Measurements from ENCODE around the gene PARD3.

PARD3 gene

GRCh38 chr10:34602478-34602877 is 212.6 kb downstream of the PARD3 start:
- FAIRE-seq = no peak

- FAIRE-seq = no peak
Measured at GRCh38 chr10:34601691-34602090, 213.4 kb downstream of the PARD3 start.

GRCh38 chr10:34599026-34599795 is 215.9 kb downstream of the PARD3 start:
- FAIRE-seq = no peak

GRCh38 chr10:34596351-34596750 is 218.7 kb downstream of the PARD3 start:
- FAIRE-seq = no peak

- FAIRE-seq = no peak
Measured at GRCh38 chr10:34593930-34594329, 221.2 kb downstream of the PARD3 start.

GRCh38 chr10:34593374-34593890 is 221.7 kb downstream of the PARD3 start:
- no peak for FAIRE-seq

GRCh38 chr10:34590793-34591192 is 224.3 kb downstream of the PARD3 start:
- no peak for FAIRE-seq

- FAIRE-seq = no peak
Measured at GRCh38 chr10:34589275-34589674, 225.8 kb downstream of the PARD3 start.

GRCh38 chr10:34587680-34588019 is 227.4 kb downstream of the PARD3 start:
- no peak for FAIRE-seq

GRCh38 chr10:34587002-34587679 is 228.0 kb downstream of the PARD3 start:
- FAIRE-seq = no peak

GRCh38 chr10:34585422-34586112 is 229.5 kb downstream of the PARD3 start:
- no peak for FAIRE-seq

- FAIRE-seq = no peak
Measured at GRCh38 chr10:34584164-34584563, 230.9 kb downstream of the PARD3 start.

- FAIRE-seq = no peak
Measured at GRCh38 chr10:34581801-34582532, 233.1 kb downstream of the PARD3 start.

- FAIRE-seq = no peak
Measured at GRCh38 chr10:34580643-34581042, 234.5 kb downstream of the PARD3 start.

GRCh38 chr10:34580214-34580613 is 234.9 kb downstream of the PARD3 start:
- FAIRE-seq = no peak

- FAIRE-seq = no peak
Measured at GRCh38 chr10:34578468-34578867, 236.6 kb downstream of the PARD3 start.

GRCh38 chr10:34576797-34577196 is 238.3 kb downstream of the PARD3 start:
- no peak for FAIRE-seq

GRCh38 chr10:34575882-34576281 is 239.2 kb downstream of the PARD3 start:
- FAIRE-seq = no peak

- no peak for FAIRE-seq
Measured at GRCh38 chr10:34574353-34574934, 240.7 kb downstream of the PARD3 start.

GRCh38 chr10:34570887-34571286 is 244.2 kb downstream of the PARD3 start:
- FAIRE-seq = no peak

- FAIRE-seq = no peak
Measured at GRCh38 chr10:34567659-34568253, 247.3 kb downstream of the PARD3 start.

GRCh38 chr10:34565934-34566333 is 249.2 kb downstream of the PARD3 start:
- no peak for FAIRE-seq

All from A204.1 (cell line).